Activated naive CD4-positive, alpha-beta T cell treated with anti-CD3 and anti-CD28 coated beads, Interleukin-2, amount 10 ng/mL, durations not matched to agents 7 days and 5 days (primary cell): ENCODE data around the gene DENND2C.

Source experiments
- CTCF ChIA-PET: fragments of 350-600 bp; sonication (Branson Sonifier 250); formaldehyde crosslinking; loops from one replicate; lab custom pipeline; 2021; ENCODE audit warnings: antibody characterized with exemption; lab: Charles Lee
- DNase-seq: peaks from one replicate; pipeline ENCODE4 v3.0.0-alpha.2; 2020
- H3K27ac Mint-ChIP-seq: one replicate; pipeline ENCODE4 v1.8.0; 2021; ENCODE audit warnings: mild to moderate bottlenecking, moderate library complexity, mixed read lengths
- H3K27me3 Mint-ChIP-seq: one replicate; pipeline ENCODE4 v1.8.0; 2021; ENCODE audit warnings: mild to moderate bottlenecking, mixed read lengths
- H3K36me3 Mint-ChIP-seq: one replicate; pipeline ENCODE4 v1.8.0; 2021; ENCODE audit warnings: mixed read lengths
- H3K4me1 Mint-ChIP-seq: one replicate; pipeline ENCODE4 v1.8.0; 2021; ENCODE audit warnings: mixed read lengths
- H3K4me3 Mint-ChIP-seq: one replicate; pipeline ENCODE4 v1.8.0; 2021; ENCODE audit warnings: mild to moderate bottlenecking, moderate library complexity, mixed read lengths
- H3K9me3 Mint-ChIP-seq: one replicate; pipeline ENCODE4 v1.8.0; 2021; ENCODE audit warnings: mixed read lengths

DENND2C gene

GRCh38 chr1:114668784-114669561 lies 876 bp downstream of the DENND2C start:
- H3K4me3 Mint-ChIP-seq, result peak overlapping the region; percentile 91
- CTCF ChIA-PET, result interaction anchor here (0.9 to 1.0 kb wide), 2 partner anchors 103 to 322 kb away, joined by 3 to 4 read pairs; no protein-coding TSS in a partner anchor
- no peaks in the 10 kb centered on the region for H3K36me3 Mint-ChIP-seq
- H3K4me1 Mint-ChIP-seq, result peaks cover 13% of the 10 kb centered on the region
- H3K27me3 Mint-ChIP-seq, result peaks cover 15% of the 10 kb centered on the region
- H3K9me3 Mint-ChIP-seq, result no peaks in the 10 kb centered on the region
- no peak for DNase-seq
- no peak overlapping the region for H3K27ac Mint-ChIP-seq

GRCh38 chr1:114668373-114668772 lies 1.5 kb downstream of the DENND2C start:
- Mint-ChIP-seq H3K27me3 (peaks cover 15% of the 10 kb centered on the region), H3K27ac (no peak overlapping the region), H3K4me3 (no peak overlapping the region), H3K9me3 (no peaks in the 10 kb centered on the region), H3K36me3 (no peaks in the 10 kb centered on the region), H3K4me1 (peaks cover 13% of the 10 kb centered on the region)
- CTCF ChIA-PET, result interaction anchor here (1.1 to 1.7 kb wide), 2 partner anchors 240 to 322 kb away, joined by 5 to 6 read pairs; no protein-coding TSS in a partner anchor
- no peak for DNase-seq

- peaks cover 20% of the 10 kb centered on the region for H3K27me3 Mint-ChIP-seq
- CTCF ChIA-PET, result interaction anchor here (0.6 to 1.7 kb wide), 2 partner anchors 18 to 320 kb away, joined by 3 to 6 read pairs; no protein-coding TSS in a partner anchor
- no peak overlapping the region for H3K4me3 Mint-ChIP-seq
- H3K9me3 Mint-ChIP-seq, result no peaks in the 10 kb centered on the region
- peaks cover 13% of the 10 kb centered on the region for H3K4me1 Mint-ChIP-seq
- no peak for DNase-seq
- no peaks in the 10 kb centered on the region for H3K36me3 Mint-ChIP-seq
- no peak overlapping the region for H3K27ac Mint-ChIP-seq
Observed at GRCh38 chr1:114666954-114667353, 2.9 kb downstream of the DENND2C start.

GRCh38 chr1:114660238-114660637 lies 9.6 kb downstream of the DENND2C start:
- Mint-ChIP-seq H3K4me1 (no peaks in the 10 kb centered on the region), H3K4me3 (no peak overlapping the region), H3K27ac (no peak overlapping the region), H3K9me3 (no peaks in the 10 kb centered on the region), H3K36me3 (no peaks in the 10 kb centered on the region), H3K27me3 (peaks cover 18% of the 10 kb centered on the region)
- CTCF ChIA-PET, result no interaction called here
- no peak for DNase-seq

- H3K4me1 Mint-ChIP-seq, result no peaks in the 10 kb centered on the region
- no peaks in the 10 kb centered on the region for H3K9me3 Mint-ChIP-seq
- H3K36me3 Mint-ChIP-seq, result no peaks in the 10 kb centered on the region
- CTCF ChIA-PET, result no interaction called here
- DNase-seq, result no peak
- H3K4me3 Mint-ChIP-seq, result no peak overlapping the region
- H3K27ac Mint-ChIP-seq, result no peak overlapping the region
- peaks cover 4% of the 10 kb centered on the region for H3K27me3 Mint-ChIP-seq
Observed at GRCh38 chr1:114651893-114652292, 18.0 kb downstream of the DENND2C start.

GRCh38 chr1:114648503-114648902 lies 21.3 kb downstream of the DENND2C start:
- Mint-ChIP-seq H3K4me3 (no peak overlapping the region), H3K9me3 (no peaks in the 10 kb centered on the region), H3K4me1 (no peaks in the 10 kb centered on the region), H3K36me3 (no peaks in the 10 kb centered on the region), H3K27ac (no peak overlapping the region), H3K27me3 (peaks cover 4% of the 10 kb centered on the region)
- no peak for DNase-seq
- CTCF ChIA-PET, result interaction anchor here (0.6 to 0.7 kb wide), 2 partner anchors 18 to 23 kb away, joined by 3 read pairs; no protein-coding TSS in a partner anchor

GRCh38 chr1:114641377-114641776 lies 28.5 kb downstream of the DENND2C start:
- no peaks in the 10 kb centered on the region for H3K27me3 Mint-ChIP-seq
- DNase-seq, result no peak
- no peak overlapping the region for H3K27ac Mint-ChIP-seq
- H3K9me3 Mint-ChIP-seq, result no peaks in the 10 kb centered on the region
- no peak overlapping the region for H3K4me3 Mint-ChIP-seq
- no peaks in the 10 kb centered on the region for H3K4me1 Mint-ChIP-seq
- H3K36me3 Mint-ChIP-seq, result no peaks in the 10 kb centered on the region
- CTCF ChIA-PET, result no interaction called here

- peaks cover 4% of the 10 kb centered on the region for H3K27me3 Mint-ChIP-seq
- no peak overlapping the region for H3K4me3 Mint-ChIP-seq
- no peak overlapping the region for H3K27ac Mint-ChIP-seq
- H3K9me3 Mint-ChIP-seq, result no peaks in the 10 kb centered on the region
- H3K36me3 Mint-ChIP-seq, result no peaks in the 10 kb centered on the region
- H3K4me1 Mint-ChIP-seq, result no peaks in the 10 kb centered on the region
- CTCF ChIA-PET, result no interaction called here
- no peak for DNase-seq
Observed at GRCh38 chr1:114638910-114639309, 30.9 kb downstream of the DENND2C start.

GRCh38 chr1:114632427-114632826 lies 37.4 kb downstream of the DENND2C start:
- CTCF ChIA-PET, result no interaction called here
- H3K27me3 Mint-ChIP-seq, result peaks cover 8% of the 10 kb centered on the region
- no peak for DNase-seq
- H3K4me1 Mint-ChIP-seq, result no peaks in the 10 kb centered on the region
- no peak overlapping the region for H3K4me3 Mint-ChIP-seq
- H3K9me3 Mint-ChIP-seq, result no peaks in the 10 kb centered on the region
- no peak overlapping the region for H3K27ac Mint-ChIP-seq
- no peaks in the 10 kb centered on the region for H3K36me3 Mint-ChIP-seq

- Mint-ChIP-seq H3K27me3 (peaks cover under 1% of the 10 kb centered on the region), H3K27ac (no peak overlapping the region), H3K9me3 (no peaks in the 10 kb centered on the region), H3K36me3 (no peaks in the 10 kb centered on the region), H3K4me3 (no peak overlapping the region), H3K4me1 (no peaks in the 10 kb centered on the region)
- DNase-seq, result no peak
- CTCF ChIA-PET, result no interaction called here
Observed at GRCh38 chr1:114627107-114627506, 42.7 kb downstream of the DENND2C start.

- Mint-ChIP-seq H3K9me3 (no peaks in the 10 kb centered on the region), H3K4me3 (no peak overlapping the region), H3K36me3 (no peaks in the 10 kb centered on the region), H3K4me1 (no peaks in the 10 kb centered on the region), H3K27me3 (peaks cover 14% of the 10 kb centered on the region), H3K27ac (no peak overlapping the region)
- DNase-seq, result no peak
- CTCF ChIA-PET, result no interaction called here
Observed at GRCh38 chr1:114623364-114623763, 46.5 kb downstream of the DENND2C start.

GRCh38 chr1:114620419-114620818 lies 49.4 kb downstream of the DENND2C start:
- Mint-ChIP-seq H3K27ac (no peak overlapping the region), H3K36me3 (no peaks in the 10 kb centered on the region), H3K4me1 (no peaks in the 10 kb centered on the region), H3K27me3 (peaks cover 14% of the 10 kb centered on the region), H3K4me3 (no peak overlapping the region), H3K9me3 (no peaks in the 10 kb centered on the region)
- CTCF ChIA-PET, result no interaction called here
- DNase-seq, result no peak

- Mint-ChIP-seq H3K4me3 (no peak overlapping the region), H3K9me3 (no peaks in the 10 kb centered on the region), H3K36me3 (no peaks in the 10 kb centered on the region), H3K4me1 (no peaks in the 10 kb centered on the region), H3K27ac (no peak overlapping the region), H3K27me3 (peaks cover 14% of the 10 kb centered on the region)
- CTCF ChIA-PET, result no interaction called here
- no peak for DNase-seq
Observed at GRCh38 chr1:114618606-114619005, 51.2 kb downstream of the DENND2C start.

- H3K4me3 Mint-ChIP-seq, result no peak overlapping the region
- DNase-seq, result no peak
- no peaks in the 10 kb centered on the region for H3K9me3 Mint-ChIP-seq
- CTCF ChIA-PET, result no interaction called here
- no peak overlapping the region for H3K27ac Mint-ChIP-seq
- H3K4me1 Mint-ChIP-seq, result no peaks in the 10 kb centered on the region
- H3K36me3 Mint-ChIP-seq, result no peaks in the 10 kb centered on the region
- H3K27me3 Mint-ChIP-seq, result peaks cover 4% of the 10 kb centered on the region
Observed at GRCh38 chr1:114610546-114611245, 59.2 kb downstream of the DENND2C start.

- H3K27me3 Mint-ChIP-seq, result peaks cover 4% of the 10 kb centered on the region
- DNase-seq, result no peak
- CTCF ChIA-PET, result no interaction called here
- H3K4me1 Mint-ChIP-seq, result no peaks in the 10 kb centered on the region
- no peak overlapping the region for H3K4me3 Mint-ChIP-seq
- no peaks in the 10 kb centered on the region for H3K36me3 Mint-ChIP-seq
- H3K9me3 Mint-ChIP-seq, result no peaks in the 10 kb centered on the region
- H3K27ac Mint-ChIP-seq, result no peak overlapping the region
Observed at GRCh38 chr1:114609826-114610225, 60.0 kb downstream of the DENND2C start.
